Ovary (tissue), 3 donors: ENCODE data around the gene NCR3LG1.

Experiments used
- CTCF ChIP-seq, 3 donors: fragments of 450-650 bp in 2 of 3; fragments of 200-600 bp in 1 of 3; IDR thresholded peaks; one replicate each; pipeline versions ENCODE4 v1.5.1 to v1.8.0; 2016 to 2022; ENCODE audit warnings: antibody characterized with exemption in 3 of 3, mild to moderate bottlenecking in 1 of 3
- EP300 ChIP-seq: sonication (generic); formaldehyde crosslinking; IDR thresholded peaks from one replicate; pipeline ENCODE4 v1.6.1; 2017; ENCODE audit warnings: antibody characterized with exemption
- POLR2A ChIP-seq: fragments of 450-650 bp; IDR thresholded peaks from one replicate; pipeline ENCODE4 v1.6.1; 2017; ENCODE audit warnings: antibody characterized with exemption, mild to moderate bottlenecking, moderate library complexity
- donor health status: DM: no; HTN: no; CAD: no.

DNA sequence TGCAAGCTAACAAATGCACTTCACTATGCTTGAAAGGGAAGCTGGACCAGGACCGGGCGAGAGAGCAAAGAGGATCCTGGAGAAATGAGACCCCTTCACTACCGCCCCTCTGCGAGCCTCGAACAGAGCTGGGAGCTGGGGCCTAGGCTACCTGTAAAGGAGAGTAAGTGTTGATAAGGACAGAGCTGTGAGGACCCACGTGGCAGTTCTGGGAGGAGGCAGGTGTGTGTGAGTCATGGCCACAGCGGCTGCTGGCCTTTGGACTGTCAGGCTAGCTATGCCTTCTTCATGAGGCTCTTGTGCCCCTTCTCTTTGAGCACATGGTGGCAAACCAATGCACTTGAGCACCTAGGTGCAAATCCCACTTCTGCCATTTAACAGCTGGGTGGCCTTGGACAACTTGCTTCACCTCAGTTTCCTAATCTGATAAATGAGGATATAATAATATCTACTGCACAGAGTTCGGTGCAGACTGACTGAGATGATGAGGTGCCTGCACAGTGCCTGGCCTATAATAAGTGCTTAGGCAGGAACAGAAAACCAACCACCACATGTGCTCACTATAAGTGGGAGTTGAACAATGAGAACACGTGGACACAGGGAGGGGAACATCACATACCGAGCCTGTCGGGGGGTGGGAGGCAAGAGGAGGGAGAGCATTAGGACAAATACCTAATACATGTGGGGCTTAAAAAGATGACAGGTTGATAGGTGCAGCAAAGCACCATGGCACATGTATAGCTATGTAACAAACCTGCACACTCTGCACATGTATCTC is 72.1 kb downstream of the NCR3LG1 start:
- TF ChIP-seq EP300 (no peak), CTCF (IDR thresholded peaks at IDR 0.05) (no peak), POLR2A (no peak)
